ENCODE results near the gene PIM1. TPM values are rescaled to one million over a fixed set of nuclear protein-coding genes. Genes with fewer than 3 reads are reported as not detected.

The PIM1 gene
- total RNA-seq, 6 experiments from 2014 or later = 3.6 to 6.3 (median 5.1) TPM

GRCh38 chr6:37130704-37131103, 39.2 kb upstream of the PIM1 start:
- DNase-seq = peak; percentile 56
- TF ChIP-seq CTCF (IDR thresholded peaks at IDR 0.05) = no peak
- Mint-ChIP-seq H3K9me3 (no peaks in the 10 kb centered on the region), H3K36me3 (ENCODE audit: low read depth) (no peaks in the 10 kb centered on the region), H3K4me3 (no peak overlapping the region), H3K27ac (peak overlapping the region; percentile 8; the same call in 1 of the 2 replicates), H3K4me1 (ENCODE audit: low read depth) (peaks cover 56% of the 10 kb centered on the region), H3K27me3 (ENCODE audit: insufficient read depth) (no peaks in the 10 kb centered on the region; the same call in none of the 2 replicates)

GRCh38 chr6:37131104-37131959, 38.6 kb upstream of the PIM1 start:
- no peak for TF ChIP-seq CTCF (IDR thresholded peaks at IDR 0.05)
- no peak for DNase-seq
- Mint-ChIP-seq H3K9me3 (no peaks in the 10 kb centered on the region), H3K4me3 (no peak overlapping the region), H3K36me3 (ENCODE audit: low read depth) (no peaks in the 10 kb centered on the region), H3K27ac (no peak overlapping the region), H3K4me1 (ENCODE audit: low read depth) (peaks cover 57% of the 10 kb centered on the region), H3K27me3 (ENCODE audit: insufficient read depth) (no peaks in the 10 kb centered on the region; the same call in none of the 2 replicates)

- Mint-ChIP-seq H3K4me1 (ENCODE audit: low read depth) (peaks cover 61% of the 10 kb centered on the region), H3K36me3 (ENCODE audit: low read depth) (no peaks in the 10 kb centered on the region), H3K9me3 (no peaks in the 10 kb centered on the region), H3K27me3 (ENCODE audit: insufficient read depth) (no peaks in the 10 kb centered on the region; the same call in none of the 2 replicates), H3K27ac (no peak overlapping the region), H3K4me3 (no peak overlapping the region)
- TF ChIP-seq CTCF (IDR thresholded peaks at IDR 0.05) = no peak
- no peak for DNase-seq
Observed at GRCh38 chr6:37131960-37132253, 38.0 kb upstream of the PIM1 start.

- 0 out of 2 replicates have a peak, but pooled peaks cover 4% of the 10 kb centered on the region for H3K36me3 Mint-ChIP-seq (ENCODE audit: low read depth)
- DNase-seq = peak; percentile 89
- no peaks in the 10 kb centered on the region for H3K9me3 Mint-ChIP-seq
- H3K27ac Mint-ChIP-seq = peak overlapping the region; percentile 100
- TF ChIP-seq CTCF (IDR thresholded peaks at IDR 0.05) = no peak
- H3K27me3 Mint-ChIP-seq (ENCODE audit: insufficient read depth) = peaks cover 1% of the 10 kb centered on the region
- H3K4me1 Mint-ChIP-seq (ENCODE audit: low read depth) = peaks cover 62% of the 10 kb centered on the region
- peak overlapping the region; percentile 82 for H3K4me3 Mint-ChIP-seq
Observed at GRCh38 chr6:37134036-37134395, 35.9 kb upstream of the PIM1 start.

GRCh38 chr6:37134396-37135191, 35.4 kb upstream of the PIM1 start:
- Mint-ChIP-seq H3K36me3 (ENCODE audit: low read depth) (0 out of 2 replicates have a peak, but pooled peaks cover 4% of the 10 kb centered on the region), H3K9me3 (no peaks in the 10 kb centered on the region), H3K4me3 (peak overlapping the region; percentile 82), H3K27ac (peak overlapping the region; percentile 100), H3K4me1 (ENCODE audit: low read depth) (peaks cover 65% of the 10 kb centered on the region), H3K27me3 (ENCODE audit: insufficient read depth) (peaks cover 1% of the 10 kb centered on the region)
- DNase-seq = peak; percentile 96
- no peak for TF ChIP-seq CTCF (IDR thresholded peaks at IDR 0.05)
